SHP77 (cell line): ENCODE data around the gene EIF4EBP2.
A peak's percentile ranks its signal among the peaks of the same experiment; 100 is the strongest.

ENCODE experiments used
- DNase-seq, 2 experiments: peaks; one replicate each; lab custom pipeline; 2025; lab: John Stamatoyannopoulos, UW

Gene EIF4EBP2, protein sequence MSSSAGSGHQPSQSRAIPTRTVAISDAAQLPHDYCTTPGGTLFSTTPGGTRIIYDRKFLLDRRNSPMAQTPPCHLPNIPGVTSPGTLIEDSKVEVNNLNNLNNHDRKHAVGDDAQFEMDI

DNA sequence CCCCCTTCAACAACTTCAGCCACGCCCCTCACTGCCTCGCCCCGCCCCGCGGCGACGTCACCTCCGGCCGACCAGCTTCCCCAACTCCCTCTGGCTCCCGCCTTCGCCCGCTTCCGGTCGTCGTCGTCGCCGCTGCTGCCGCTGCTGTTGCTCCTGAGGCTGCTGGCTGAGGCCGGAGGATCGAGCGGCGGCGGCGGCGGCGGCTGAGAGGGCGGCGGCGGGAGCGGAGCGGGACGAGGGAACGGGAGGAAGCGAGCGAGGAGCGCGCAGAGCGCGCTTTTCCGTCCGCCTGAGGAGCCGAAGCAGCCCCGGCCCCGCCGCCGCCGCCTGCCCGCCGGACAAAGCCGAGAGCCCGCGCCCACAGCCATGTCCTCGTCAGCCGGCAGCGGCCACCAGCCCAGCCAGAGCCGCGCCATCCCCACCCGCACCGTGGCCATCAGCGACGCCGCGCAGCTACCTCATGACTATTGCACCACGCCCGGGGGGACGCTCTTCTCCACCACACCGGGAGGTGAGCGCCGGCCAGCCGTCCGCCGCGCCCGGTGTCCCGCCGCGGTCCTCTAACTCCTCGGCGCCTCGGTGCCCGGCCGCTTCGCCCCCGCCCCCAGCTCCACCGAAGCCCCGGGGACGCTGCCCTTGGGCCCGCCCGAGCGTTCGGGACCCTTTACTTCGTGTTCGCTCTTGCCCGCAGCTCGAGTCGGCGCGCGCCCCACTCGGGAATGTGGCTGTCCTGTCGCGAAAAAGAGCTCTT is at the start of gene EIF4EBP2:
Gene EIF4EBP2, plus strand, starts transcription at position 110 of the 751 bp plus-strand sequence. Its CDS starts 257 bp downstream, at position 367.
- peak; percentile 37 to 68 for DNase-seq

DNA sequence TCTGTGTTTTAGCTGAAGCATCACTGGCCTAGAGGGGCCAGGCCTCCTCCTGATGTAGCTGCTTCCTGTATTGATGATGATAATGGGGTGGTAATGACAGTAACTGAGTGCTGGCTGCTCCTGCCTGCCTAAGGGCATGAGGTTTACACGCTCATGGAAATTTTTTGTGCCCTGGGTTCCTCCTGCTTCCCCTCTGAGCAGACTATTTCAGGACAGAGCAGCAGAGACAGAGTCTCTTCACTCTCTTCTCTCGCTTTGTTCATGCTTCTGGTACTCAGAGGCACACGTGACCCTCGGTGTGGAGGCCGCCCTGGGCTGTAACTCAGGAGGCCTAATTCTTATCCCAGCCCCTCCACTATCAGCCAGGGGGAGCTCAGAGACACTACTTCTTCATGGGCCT is 49.4 kb upstream of the EIF4EBP2 start:
- DNase-seq: no peak

DNA sequence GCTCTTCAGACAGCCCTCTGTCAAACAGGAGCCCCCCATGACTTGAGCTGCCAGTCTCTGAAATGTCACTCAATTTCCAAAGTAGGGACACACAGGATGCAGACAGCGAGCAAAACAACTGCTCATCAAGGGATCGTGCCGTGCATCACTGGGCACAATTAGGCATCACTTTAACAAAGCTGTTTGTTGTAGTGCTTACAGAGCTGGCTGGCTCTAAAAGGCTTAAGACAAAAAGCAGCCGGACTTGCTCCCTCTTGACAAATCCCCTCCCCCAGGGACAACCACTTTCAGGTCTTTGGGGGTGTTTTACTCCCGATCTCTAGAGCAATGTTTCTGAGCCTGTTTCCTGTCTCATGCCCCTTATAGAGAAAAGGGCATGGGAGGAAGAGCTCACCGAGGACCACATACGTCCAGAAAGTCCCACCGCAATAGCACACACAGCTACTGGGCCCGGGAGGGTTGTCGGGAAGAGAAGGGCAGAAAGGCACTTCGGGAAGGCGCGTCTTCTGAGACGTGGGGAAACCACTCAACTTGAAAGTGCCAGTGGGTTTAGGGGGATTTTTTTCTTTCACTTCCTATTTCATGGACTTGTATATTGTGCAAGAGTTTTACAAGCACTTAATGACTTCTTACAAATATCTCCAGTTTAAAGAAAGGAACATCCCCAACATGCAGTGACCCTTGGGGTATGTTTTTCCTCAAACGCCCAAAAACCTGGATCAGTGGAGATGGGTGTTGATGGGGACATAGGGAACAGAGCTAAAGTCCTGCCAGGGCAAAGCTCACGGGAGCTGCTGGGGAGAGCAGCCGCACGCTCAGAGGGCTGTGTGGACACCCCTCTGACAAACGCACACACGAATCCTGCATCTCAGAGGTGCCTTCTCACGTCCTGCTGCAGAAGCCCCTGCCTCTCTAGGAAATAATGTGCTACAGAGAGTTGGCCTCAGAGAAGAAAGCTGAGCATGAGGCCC is 48.6 kb upstream of the EIF4EBP2 start:
- DNase-seq: no peak

DNA sequence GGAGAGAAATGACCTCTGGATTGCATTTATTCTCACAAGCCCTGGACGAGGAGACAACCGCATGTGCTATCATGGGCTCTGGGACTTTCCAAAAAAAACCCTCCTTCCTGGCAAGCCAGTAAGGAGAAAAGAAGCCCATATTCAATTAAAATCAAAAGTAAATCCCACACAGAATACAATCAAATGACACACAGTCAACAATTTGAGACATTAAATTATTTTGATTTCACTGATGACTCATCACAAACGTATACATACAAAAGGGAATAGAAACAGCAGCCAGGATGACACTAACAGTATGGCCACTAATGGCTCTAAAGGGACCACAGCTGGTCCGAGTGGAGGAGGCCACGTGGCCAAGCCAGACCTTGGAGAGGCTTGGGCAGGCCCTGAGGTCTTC is 46.4 kb upstream of the EIF4EBP2 start:
- DNase-seq: no peak

DNA sequence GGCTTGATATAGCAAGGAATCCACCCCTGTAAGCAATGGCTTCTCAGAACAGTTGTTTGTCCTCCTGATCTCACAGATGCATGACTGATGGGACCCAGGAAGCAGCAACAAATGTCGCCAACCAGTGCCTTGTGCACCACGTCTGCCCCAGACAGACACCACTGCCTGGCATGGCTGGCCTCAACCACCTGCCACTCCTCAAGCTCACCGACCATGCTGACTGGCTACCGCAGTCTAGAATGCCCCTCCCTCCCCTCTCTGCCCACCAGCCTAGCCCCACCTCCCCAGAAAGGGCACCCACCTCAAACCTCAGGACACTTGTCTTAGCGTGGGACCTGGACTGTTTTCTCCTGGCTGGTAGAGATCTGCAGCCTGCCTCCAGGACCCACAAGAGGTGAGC is 45.5 kb upstream of the EIF4EBP2 start:
- no peak for DNase-seq

DNA sequence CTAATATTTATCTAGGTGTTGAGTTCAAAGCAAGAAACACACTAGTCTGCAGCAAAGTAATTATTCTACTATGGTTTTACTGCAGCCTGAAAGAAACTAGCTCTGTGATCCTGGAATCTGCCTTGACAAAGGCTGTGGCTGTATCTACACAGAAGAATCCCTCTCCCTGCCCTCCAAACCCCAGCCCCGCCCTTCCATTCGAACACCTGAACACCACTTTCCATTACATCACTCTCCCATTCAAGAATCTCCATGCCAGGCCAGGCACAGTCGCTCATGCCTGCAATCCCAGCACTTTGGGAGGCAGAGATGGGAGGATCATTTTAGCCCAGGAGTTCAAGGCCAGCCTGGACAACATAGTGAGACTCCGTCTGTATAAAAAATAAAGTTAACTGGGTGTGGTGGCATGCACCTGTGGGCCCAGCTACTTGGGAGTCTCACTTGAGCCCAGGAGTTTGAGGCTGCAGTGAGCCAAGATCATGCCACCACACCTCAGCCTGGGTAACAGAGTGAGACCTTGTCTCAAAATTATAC is 44.9 kb upstream of the EIF4EBP2 start:
- DNase-seq: no peak

DNA sequence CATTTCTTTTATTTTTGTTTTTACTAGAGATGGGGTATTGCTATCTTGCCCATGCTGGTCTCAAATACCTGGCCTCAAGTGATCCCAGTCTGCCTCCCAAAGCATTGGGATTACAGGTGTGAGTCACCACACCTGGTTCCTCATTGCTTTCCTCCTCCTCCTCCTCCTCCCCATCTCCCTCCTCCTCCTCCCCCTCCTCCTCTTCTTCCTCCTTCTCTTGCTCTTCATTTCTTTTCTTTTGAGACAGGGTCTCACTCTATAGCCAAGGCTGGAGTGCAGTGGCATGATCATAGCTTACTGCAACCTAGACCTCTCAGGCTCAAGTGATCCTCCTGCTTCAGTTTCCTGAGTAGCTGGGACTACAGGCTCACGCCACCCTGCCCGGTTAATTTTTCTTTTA is 43.7 kb upstream of the EIF4EBP2 start:
- no peak for DNase-seq

DNA sequence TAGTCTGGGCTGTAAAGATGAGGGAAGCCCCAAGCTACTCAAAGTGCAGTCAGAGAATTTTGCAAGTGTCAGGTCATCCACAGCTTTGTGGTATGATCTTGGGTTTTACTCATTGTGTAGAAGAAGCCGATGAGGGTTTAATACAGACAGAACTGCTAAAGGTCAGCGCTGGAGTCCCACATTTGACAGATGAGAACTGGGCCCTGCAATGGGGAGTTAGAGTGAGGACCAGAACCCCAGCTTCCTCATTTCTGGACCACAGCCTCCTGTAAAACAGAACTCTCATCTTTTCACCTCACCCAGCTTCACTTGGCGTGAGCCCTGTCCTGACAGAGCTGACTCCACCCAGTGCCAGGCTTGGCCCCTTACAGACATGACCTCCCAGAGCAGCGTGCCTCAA is 41.6 kb upstream of the EIF4EBP2 start:
- no peak for DNase-seq

DNA sequence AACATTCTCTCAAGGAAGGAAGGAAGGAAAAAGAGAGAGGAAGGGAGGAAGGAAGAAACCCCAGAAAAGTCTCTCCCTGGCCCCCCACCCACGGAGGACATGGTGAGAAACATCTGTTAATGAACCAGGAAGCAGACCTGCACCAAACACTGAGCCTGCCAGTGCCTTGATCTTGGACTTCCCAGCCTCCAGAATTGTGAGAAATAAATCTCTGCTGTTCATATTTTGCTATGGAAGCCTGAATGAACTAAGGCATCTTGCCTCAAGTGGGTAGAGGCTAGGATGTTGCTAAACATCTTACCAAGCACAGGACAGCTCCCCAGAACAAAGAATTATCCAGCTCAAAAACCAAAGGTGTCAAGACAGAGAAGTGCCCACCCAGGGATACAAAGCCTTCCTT is 40.7 kb upstream of the EIF4EBP2 start:
- no peak for DNase-seq

DNA sequence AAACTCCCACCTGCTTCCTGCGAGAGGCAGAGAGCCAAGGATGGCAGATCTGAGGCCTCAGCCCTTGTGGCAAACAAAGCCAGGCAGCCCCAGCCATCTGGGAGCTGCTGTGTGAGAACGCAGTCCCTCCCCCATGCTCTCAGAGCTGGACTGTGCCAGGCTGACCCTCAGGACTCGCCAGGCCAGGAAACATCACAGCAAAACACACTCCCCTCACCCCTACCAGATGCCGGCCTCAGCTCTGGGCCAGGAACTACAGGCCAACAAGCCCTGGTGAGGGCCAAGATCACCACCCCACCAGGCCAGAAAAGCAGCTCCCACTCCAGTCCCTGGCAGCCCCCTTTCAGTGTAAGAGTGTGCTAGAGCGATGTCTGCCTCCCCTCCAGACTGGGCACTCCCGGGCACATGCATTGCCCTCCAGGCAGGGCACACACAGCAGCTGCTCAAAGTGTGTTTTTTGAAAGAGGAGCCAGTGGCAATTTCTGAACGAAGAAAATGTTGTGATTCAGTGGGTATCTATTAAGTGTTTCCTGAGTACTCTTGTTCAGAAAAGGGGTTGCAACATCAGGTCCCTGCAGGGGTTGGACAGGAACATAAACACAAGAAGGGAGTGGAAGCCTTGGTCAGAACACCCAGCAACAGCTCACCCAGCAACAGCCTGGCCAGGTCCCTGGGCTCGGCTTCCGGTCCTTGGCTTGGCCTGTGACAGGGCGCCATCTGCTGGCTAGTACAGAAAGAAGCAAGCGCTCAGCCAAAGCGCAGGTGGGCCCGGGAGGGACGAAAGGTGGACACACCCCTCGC is 39.8 kb upstream of the EIF4EBP2 start:
- peak; percentile 42 to 62 for DNase-seq

DNA sequence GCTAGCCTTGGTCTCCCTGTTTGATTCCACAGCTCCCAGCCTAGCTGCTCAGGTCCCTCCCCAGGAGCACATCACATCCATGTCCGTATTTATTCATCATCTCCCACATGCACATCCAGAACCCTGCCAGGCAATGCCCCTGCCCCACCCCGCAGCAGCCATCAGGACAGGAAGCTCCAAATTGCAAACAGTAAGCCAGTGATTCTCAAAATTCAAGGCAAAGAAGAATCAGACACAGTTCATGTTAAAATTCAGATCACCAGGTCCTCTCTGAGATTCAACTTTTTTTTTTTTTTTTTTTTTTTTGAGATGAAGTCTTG is 39.2 kb upstream of the EIF4EBP2 start:
- no peak for DNase-seq

DNA sequence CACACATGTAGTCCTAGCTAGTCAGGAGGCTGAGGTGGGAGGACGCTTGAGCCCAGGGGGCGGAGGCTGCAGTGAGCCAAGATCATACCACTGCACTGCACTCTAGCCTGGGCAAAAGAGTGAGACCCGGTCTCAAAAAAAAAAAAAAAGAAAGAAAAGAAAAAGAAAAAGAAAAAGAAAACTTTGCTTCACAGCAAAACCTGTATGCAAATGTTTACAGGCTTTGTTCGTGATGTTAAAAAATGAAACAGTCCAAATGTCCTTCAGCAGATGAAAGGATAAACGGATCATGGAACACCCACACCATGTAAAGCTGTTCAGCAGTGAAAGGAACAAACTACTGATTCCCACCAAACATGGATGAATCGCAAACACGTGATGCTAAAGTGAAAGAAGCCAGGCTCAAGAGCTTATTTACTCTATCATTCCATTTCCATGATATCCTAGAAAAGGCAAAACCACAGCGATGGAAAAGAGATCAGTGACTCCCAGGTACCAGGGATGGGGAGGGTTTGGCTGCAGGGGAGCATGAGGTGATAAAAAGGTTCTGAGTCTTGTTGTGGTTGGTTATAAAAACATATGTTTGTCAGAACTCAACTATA is 36.6 kb upstream of the EIF4EBP2 start:
- DNase-seq: no peak

DNA sequence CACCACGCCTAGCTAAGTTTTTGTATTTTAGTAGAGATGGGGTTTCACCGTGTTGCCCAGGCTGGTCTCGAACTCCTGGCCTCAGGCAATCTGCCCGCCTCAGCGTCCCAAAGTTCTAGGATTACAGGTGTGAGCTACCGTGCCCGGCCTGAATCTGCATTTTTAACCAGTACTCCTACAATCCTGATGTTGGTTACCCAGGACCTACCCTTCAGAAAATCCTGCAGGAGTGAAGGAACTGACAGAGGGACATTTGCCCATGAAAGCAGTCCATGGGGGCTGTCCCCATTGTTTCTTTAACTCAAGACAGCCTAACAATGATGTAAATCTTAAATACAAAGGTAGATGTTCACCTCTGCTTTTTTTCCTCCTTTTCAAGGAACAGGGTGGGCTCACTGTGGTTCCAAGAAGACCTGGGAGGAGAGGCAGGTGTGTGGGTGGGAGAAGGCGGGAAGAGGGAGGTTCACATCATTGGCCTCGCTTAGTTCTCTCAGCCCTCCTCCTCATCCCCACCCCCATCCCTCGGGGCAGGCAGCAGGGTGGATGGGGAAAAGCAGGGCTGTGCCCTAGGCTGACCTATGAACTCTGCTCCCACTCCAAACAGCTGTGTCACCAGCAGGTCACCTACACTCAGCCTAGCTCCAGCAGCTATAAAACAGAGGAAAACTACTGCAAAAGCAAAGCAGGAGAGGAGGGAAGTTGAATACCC is 35.0 kb upstream of the EIF4EBP2 start:
- no peak for DNase-seq

DNA sequence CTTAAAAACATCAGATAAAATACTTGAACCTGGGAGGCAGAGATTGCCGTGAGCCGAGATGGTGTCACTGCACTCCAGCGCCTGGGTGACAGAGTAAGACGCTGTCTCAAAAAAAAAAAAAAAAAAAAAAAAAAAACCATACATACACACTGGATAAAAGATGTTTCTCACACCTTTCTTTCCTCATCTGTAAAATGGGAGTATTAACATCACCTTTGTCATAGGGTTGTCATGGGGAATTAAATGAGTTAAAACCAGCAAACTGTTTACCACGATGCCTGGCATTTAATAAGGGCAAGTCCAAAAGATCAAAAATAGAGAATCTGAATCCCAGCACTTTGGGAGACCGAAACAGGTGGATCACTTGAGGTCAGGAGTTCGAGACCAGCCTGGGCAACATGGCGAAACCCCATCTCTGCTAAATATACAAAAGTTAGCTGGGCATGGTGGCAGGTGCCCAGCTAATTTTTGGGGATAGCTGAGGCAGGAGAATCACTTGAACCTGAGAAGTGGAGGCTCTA is 34.4 kb upstream of the EIF4EBP2 start:
- DNase-seq: no peak

DNA sequence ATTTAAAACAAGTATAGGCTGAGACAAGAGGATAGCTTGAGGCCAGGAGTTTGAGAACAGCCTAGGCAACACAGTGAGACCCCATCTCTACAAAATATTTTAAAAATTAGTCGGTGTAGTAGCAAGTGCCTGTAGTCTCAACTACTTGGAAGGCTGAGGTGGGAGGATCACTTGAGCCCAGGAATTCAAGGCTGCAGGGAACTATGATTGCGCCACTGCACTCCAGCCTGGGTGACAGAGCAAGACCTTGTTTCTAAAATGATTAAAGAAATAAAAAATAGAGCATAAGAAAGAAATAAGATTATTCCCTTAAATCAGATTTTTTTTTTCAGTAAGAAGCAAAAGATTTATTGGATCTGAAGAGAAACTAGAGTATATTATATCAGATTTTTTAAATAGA is 33.2 kb upstream of the EIF4EBP2 start:
- DNase-seq: no peak

DNA sequence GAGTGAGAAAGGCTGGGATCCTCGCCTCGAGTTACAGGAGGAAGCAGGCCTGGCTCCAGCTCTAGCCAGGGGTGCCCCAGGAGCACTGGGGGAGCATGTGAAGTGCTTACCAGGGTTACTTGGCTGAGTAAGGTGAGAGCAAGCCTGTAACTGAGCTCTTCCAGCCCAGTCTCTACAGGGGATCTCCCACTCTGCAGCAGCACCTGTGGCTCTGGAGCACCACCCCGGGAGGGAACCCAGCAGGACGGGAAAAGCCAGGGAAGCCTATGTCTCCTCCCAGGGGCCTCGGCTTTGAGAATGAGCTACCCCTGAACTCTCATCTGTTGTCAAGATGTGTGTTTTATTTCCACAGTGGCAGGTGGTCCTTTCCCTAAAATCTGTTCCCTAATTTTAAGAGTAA is 32.1 kb upstream of the EIF4EBP2 start:
- DNase-seq: no peak

DNA sequence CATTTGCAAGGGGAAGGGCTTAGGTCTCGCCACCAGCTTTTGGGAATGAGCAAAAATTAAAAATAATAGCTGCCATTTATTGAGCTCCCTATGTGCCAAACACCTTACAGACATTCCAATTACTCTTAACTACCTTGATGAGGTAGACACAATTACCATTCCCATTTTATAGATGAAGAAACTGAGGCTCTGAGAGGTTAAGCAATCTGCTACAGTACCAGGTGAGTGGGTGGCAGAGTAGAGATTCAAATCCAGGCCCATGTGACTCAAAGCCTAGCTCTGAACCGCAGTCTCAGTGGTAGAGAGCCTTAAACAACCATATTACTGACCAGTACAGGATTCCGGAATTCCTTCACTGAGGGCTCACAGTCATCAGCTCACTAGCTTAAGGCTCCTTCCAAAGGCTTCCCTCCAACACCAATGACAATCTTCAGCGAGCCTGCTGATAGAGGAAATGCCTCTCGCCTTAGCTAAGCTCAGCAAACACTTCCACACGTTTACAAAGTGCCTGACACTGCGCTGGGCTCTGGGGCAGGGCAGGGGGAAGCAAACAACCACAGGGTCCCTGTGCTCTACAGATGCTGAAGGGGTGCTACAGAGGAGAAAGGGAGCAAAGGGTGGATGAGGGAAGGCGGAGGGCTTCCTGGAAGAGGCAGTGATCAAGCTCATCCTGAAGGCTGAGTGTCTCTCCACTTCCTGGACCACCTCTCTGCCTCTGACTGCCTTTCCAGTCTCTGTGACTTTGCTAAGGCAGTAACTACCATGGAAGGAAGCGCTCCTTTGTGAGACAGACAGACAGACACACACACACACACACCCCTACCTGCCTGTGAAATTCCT is 28.9 kb upstream of the EIF4EBP2 start:
- no peak for DNase-seq

DNA sequence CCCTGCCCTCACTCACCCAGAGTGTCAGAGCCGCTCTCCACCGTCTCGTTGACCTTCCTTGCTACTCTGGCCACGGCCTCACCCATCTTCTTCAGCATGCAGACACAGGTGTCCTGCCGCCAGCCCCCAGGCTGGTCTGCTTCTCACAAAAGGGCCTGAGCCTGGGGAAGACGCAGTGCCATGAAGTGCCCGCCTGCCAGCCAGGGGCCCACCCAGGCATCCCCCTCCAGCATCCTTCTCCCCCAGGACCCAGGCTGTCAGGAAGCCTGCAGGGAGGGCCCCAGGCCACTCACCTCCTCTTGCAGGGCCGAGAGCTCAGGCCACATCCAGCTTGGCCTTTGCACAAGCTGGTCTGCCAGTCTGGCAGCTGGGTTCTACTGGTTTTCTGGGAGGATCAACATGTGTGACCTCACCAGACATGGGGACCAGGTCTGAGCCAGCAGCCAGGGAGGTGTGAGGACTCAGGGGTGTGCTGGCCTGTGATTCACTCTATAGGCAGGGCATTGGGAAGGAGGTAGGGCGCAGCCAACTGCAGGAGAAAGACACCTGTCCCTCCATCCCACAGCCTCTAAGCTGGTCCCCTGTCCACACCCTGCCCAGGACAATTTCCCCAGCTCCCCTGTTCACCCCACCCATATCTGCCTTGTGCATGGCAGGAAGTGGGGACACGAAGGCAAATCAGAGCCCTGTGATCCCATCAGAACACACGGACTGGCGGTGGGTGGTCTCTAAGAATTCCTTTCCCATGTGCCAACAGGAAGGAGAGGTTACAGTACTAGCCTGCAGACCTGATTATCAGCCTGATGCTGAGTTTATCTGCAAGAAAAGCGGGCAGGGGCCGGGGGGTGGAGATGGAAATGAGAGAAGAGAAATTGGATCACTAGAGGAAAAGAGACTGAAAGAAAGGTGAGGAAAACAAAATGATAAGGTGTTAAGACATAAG is 27.2 kb upstream of the EIF4EBP2 start:
- no peak for DNase-seq

DNA sequence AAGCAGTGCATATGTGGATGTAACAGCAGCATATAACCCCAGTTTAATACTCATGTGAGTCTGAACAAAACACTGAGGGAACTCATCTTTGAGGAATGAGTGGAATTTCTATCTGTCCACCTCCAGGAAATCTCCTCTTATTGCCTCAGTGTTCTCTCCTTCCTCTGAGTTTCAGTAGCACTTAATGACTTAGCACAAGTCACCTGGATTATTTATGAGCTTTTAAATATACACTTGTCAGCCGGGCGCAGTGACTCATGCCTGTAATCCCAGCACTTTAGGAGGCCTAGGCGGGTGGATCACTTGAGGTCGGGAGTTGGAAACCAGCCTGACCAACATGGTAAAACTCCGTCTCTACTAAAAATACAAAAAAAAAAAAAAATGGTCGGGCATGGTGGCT is 25.8 kb upstream of the EIF4EBP2 start:
- DNase-seq: no peak
